Liver (tissue), 3 donors: Measurements from ENCODE around the gene TCF12.

Source experiments
- CTCF ChIP-seq: fragments of 150-350 bp; IDR thresholded peaks from 2 replicates; pipeline ENCODE4 v1.5.1; 2017; ENCODE audit warnings: improper control_type of control experiment, low read depth, low read length; ENCODE audit not compliant: missing input control
- FOXA1 ChIP-seq: IDR thresholded peaks from 2 replicates; pipeline ENCODE4 v1.6.1; 2016; ENCODE audit warnings: antibody characterized with exemption
- GABPA ChIP-seq, 2 donors: IDR thresholded peaks in 1 of 2; conservative IDR thresholded peaks in 1 of 2; 2 replicates each; pipeline ENCODE4 v1.6.1; 2016; ENCODE audit warnings: antibody characterized with exemption in 2 of 2, mild to moderate bottlenecking in 1 of 2, moderate library complexity in 1 of 2
- NR2F2 ChIP-seq: IDR thresholded peaks from 2 replicates; pipeline ENCODE4 v1.6.1; 2016; ENCODE audit warnings: antibody characterized with exemption
- RAD21 ChIP-seq, 2 donors: IDR thresholded peaks; 2 replicates each; pipeline ENCODE4 v1.6.1; 2016; ENCODE audit warnings: antibody characterized with exemption in 2 of 2, mild to moderate bottlenecking in 2 of 2
- REST ChIP-seq: IDR thresholded peaks from 2 replicates; pipeline ENCODE4 v1.6.1; 2016; ENCODE audit warnings: antibody characterized with exemption, mild to moderate bottlenecking
- TAF1 ChIP-seq: conservative IDR thresholded peaks from 2 replicates; pipeline ENCODE4 v1.6.1; 2016; ENCODE audit warnings: antibody characterized with exemption, mild to moderate bottlenecking
- YY1 ChIP-seq: IDR thresholded peaks from 2 replicates; pipeline ENCODE4 v1.6.1; 2016; ENCODE audit warnings: antibody characterized with exemption, mild to moderate bottlenecking
- donor health status: healthy.
- donor health status: healthy.

GRCh38 chr15:56915888-56916287 is 2.6 kb upstream of the TCF12 start:
- no peak for TF ChIP-seq CTCF
- TF ChIP-seq YY1, result no peak
- TF ChIP-seq TAF1, result no peak
- TF ChIP-seq REST, result no peak
- no peak for TF ChIP-seq FOXA1
- no peak for TF ChIP-seq NR2F2
- TF ChIP-seq GABPA (IDR thresholded peaks at IDR 0.05 in 1 of 2, conservative IDR thresholded peaks at IDR 0.05 in 1 of 2), result no peak
- TF ChIP-seq RAD21 (IDR thresholded peaks at IDR 0.05), result no peak
